DND-41 (cell line): Measurements from ENCODE around the gene DNAH3.

ENCODE experiments used
- ATAC-seq: fragments of 200-7000 bp; cut with Tn5 transposase; 3 replicates; pipeline ENCODE4 v1.9.1; 2021; ENCODE audit warnings: low read depth; ENCODE audit not compliant: insufficient read depth
- DNase-seq: peaks from one replicate; pipeline ENCODE4 v3.0.0-alpha.2; 2020
- H2AFZ ChIP-seq: 2 replicates; pipeline ENCODE4 v1.6.0; 2012; ENCODE audit warnings: low read depth, low read length
- H3K27ac ChIP-seq: 2 replicates; pipeline ENCODE4 v1.5.1; 2012; ENCODE audit warnings: low read length, inconsistent platforms
- H3K27me3 ChIP-seq: fragments of 200-600 bp; sonication (generic); 2 replicates; pipeline ENCODE4 v1.6.0; 2012; ENCODE audit warnings: low read length, mild to moderate bottlenecking, inconsistent platforms; ENCODE audit not compliant: insufficient read depth, poor library complexity
- H3K36me3 ChIP-seq: 2 replicates; pipeline ENCODE4 v1.5.1; 2012; ENCODE audit warnings: low read length, inconsistent platforms; ENCODE audit not compliant: insufficient read depth
- H3K4me1 ChIP-seq: 2 replicates; pipeline ENCODE4 v1.5.1; 2012; ENCODE audit warnings: mild to moderate bottlenecking, low read length; ENCODE audit not compliant: insufficient read depth
- H3K4me2 ChIP-seq: 2 replicates; pipeline ENCODE4 v1.6.0; 2012; ENCODE audit warnings: mild to moderate bottlenecking, moderate library complexity, low read length, inconsistent platforms; ENCODE audit not compliant: insufficient read depth
- H3K4me3 ChIP-seq, 2 experiments: fragments of 200-600 bp in 1 of 2; shearing (Covaris generic) in 1 of 2; 2 replicates each; pipeline ENCODE4 v1.5.1; 2012 to 2016; ENCODE audit warnings: inconsistent platforms in 2 of 2, low read length in 2 of 2, mild to moderate bottlenecking in 2 of 2, low read depth in 1 of 2, moderate library complexity in 1 of 2
- H3K79me2 ChIP-seq: 2 replicates; pipeline ENCODE4 v1.6.0; 2012; ENCODE audit warnings: low read length, inconsistent platforms; ENCODE audit not compliant: insufficient read depth
- H3K9ac ChIP-seq: 2 replicates; pipeline ENCODE4 v1.6.0; 2012; ENCODE audit warnings: low read depth, mild to moderate bottlenecking, inconsistent platforms, low read length, moderate library complexity
- H3K9me3 ChIP-seq: 2 replicates; pipeline ENCODE4 v1.5.1; 2012; ENCODE audit warnings: low read length, moderate library complexity, mild to moderate bottlenecking, inconsistent platforms; ENCODE audit not compliant: insufficient read depth, severe bottlenecking
- H4K20me1 ChIP-seq: 2 replicates; pipeline ENCODE4 v1.6.0; 2012; ENCODE audit warnings: low read length; ENCODE audit not compliant: insufficient read depth
- CTCF ChIP-seq: IDR thresholded peaks from 2 replicates; pipeline ENCODE4 v1.5.1; 2012; ENCODE audit warnings: borderline replicate concordance, low read length, moderate library complexity, mild to moderate bottlenecking; ENCODE audit not compliant: poor library complexity, severe bottlenecking; ENCODE audit errors: extremely low read depth
- EZH2 ChIP-seq: IDR thresholded peaks from 3 replicates; pipeline ENCODE4 v1.6.1; 2012; ENCODE audit warnings: borderline replicate concordance, low read depth, mild to moderate bottlenecking, moderate library complexity, low read length, inconsistent platforms; ENCODE audit not compliant: severe bottlenecking

The DNAH3 gene

DNA sequence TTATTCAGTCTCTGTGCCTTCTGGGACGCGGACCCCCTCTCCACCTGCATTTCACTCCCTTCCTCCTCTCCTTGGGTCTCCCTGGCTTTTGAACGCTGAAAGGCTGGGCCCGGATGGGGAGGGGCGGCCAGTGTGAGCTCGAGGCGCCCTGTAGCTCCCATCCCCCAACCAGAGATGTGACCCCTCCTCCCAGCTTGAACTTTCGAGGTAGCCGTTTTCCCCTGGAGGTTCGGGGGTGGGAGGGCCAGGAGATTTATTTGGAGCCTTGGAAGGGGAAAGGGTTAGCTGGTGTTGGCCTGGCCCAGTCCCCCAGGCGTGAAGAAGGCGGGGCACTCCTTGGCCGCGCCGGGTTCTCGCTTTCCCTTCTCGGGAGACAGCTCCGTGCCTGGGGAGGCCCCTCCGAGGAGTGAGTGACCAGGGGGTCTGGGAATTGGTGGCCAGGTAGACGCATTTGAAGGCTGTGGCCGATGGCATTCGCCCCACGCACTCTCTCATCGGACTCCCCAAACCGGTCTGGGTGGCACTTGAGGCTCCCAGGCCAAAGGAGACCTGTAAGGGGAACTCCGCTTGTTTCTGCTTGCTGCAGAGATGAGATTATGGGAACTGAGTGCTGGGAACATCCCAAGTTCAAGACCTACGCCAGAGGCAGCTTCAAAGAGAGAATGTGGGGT lies 8.8 kb upstream of the DNAH3 start:
- H4K20me1 ChIP-seq = no peaks in the 10 kb centered on the region
- no peaks in the 10 kb centered on the region for H3K9me3 ChIP-seq
- no peaks in the 10 kb centered on the region for H3K27me3 ChIP-seq
- peaks cover 29% of the 10 kb centered on the region for H3K4me1 ChIP-seq
- DNase-seq (peak; percentile 10), ATAC-seq (no peak)
- TF ChIP-seq CTCF (no peak), EZH2 (no peak)
- H2AFZ ChIP-seq = peak overlapping the region; percentile 97
- H3K27ac ChIP-seq = peak overlapping the region; percentile 51; the same call in 1 of the 2 replicates
- peak overlapping the region; percentile 83 for H3K4me2 ChIP-seq
- H3K9ac ChIP-seq = peak overlapping the region; percentile 60
- peaks cover 6% of the 10 kb centered on the region; the same call in 1 of the 2 replicates for H3K79me2 ChIP-seq
- peak overlapping the region; percentile 59 to 67; a peak in 3 of 4 replicates for H3K4me3 ChIP-seq
- H3K36me3 ChIP-seq = peaks cover 21% of the 10 kb centered on the region

GRCh38 chr16:21158208-21159110 lies 7.8 kb upstream of the DNAH3 start, which contains the start of gene LDAF1:
Gene LDAF1, plus strand, starts transcription at chr16:21158674. Its CDS starts 2,509 bp downstream, at chr16:21161183.
- peaks cover 29% of the 10 kb centered on the region for H3K4me1 ChIP-seq
- H3K27me3 ChIP-seq = no peaks in the 10 kb centered on the region
- peak; percentile 1 for TF ChIP-seq CTCF
- TF ChIP-seq EZH2 = no peak
- H3K4me3 ChIP-seq = peak within 1 kb of the TSS; percentile 59 to 67; a peak in 3 of 4 replicates
- peak within 1 kb of the TSS; percentile 60 for H3K9ac ChIP-seq
- H3K4me2 ChIP-seq = peak within 1 kb of the TSS; percentile 83
- DNase-seq = peak; percentile 86
- peaks cover 16% of the 10 kb centered on the region for H3K36me3 ChIP-seq
- H3K9me3 ChIP-seq = no peaks in the 10 kb centered on the region
- peaks cover 6% of the 10 kb centered on the region; the same call in 1 of the 2 replicates for H3K79me2 ChIP-seq
- peak; percentile 99 for ATAC-seq
- peak within 1 kb of the TSS; percentile 68 for H3K27ac ChIP-seq
- peak within 1 kb of the TSS; percentile 97 for H2AFZ ChIP-seq
- H4K20me1 ChIP-seq = no peaks in the 10 kb centered on the region

- Histone ChIP-seq H3K36me3 (peaks cover 8% of the 10 kb centered on the region), H3K4me1 (peaks cover 29% of the 10 kb centered on the region), H3K79me2 (peaks cover 6% of the 10 kb centered on the region; the same call in 1 of the 2 replicates), H3K4me3 (peak overlapping the region in 1 of 2 experiments; percentile 67; a peak in 2 of 4 replicates), H3K9me3 (no peaks in the 10 kb centered on the region), H4K20me1 (no peaks in the 10 kb centered on the region), H3K27me3 (no peaks in the 10 kb centered on the region), H3K9ac (peak overlapping the region; percentile 60), H3K27ac (no peak overlapping the region), H2AFZ (peak overlapping the region; percentile 97), H3K4me2 (peak overlapping the region; percentile 83)
- TF ChIP-seq EZH2 (no peak), CTCF (no peak)
- DNase-seq (no peak), ATAC-seq (no peak)
Observed at GRCh38 chr16:21157632-21158031, 7.0 kb upstream of the DNAH3 start.
